HL-60/S4 (cell line): ENCODE data around the gene CDH4.

Experiments used
- in situ Hi-C: fragments of 300-500 bp; cut with MboI; formaldehyde crosslinking; loops from 2 replicates; pipeline ENCODE4 v1.14.3; 2022; ENCODE audit warnings: low sequenced_read_pairs

CDH4 gene

DNA sequence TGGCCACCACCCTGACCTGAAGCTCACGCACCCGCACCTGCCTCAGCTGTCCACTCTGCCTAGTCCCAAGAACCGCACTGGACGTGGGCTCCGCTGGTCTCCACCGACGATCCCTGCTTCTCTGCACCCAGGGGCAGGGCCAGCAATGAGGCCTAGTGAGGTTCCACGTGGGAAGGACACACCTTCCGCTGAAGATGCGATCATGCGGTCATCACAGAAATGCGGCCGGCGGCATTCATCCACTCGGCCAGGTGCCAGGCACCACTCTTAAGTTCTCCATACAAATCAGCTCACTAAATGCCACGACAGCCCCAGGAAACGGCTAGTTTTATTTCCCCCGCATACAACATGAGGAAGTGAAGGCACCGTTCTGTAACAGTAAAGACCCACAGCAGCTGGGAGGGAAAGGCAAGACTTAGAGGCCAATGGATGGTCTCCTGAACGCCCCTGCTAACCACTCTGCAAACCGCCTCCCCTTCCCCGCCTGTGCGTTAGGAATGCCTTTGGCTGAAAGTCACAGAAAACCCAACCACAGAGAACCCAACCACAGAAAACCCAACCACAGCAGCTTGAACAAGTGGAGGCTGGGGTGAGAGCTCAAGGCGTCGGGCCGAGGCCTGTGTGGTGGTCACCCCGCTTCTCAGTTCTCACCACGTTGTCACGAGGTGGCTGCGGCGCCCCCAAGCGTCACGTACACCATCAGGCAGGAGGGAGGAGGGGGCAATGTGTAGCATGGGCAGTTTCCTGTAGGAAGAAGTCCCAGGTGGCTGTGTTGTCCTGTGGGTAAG lies 609.2 kb downstream of the CDH4 start:
- in situ Hi-C loops = no loop called here

DNA sequence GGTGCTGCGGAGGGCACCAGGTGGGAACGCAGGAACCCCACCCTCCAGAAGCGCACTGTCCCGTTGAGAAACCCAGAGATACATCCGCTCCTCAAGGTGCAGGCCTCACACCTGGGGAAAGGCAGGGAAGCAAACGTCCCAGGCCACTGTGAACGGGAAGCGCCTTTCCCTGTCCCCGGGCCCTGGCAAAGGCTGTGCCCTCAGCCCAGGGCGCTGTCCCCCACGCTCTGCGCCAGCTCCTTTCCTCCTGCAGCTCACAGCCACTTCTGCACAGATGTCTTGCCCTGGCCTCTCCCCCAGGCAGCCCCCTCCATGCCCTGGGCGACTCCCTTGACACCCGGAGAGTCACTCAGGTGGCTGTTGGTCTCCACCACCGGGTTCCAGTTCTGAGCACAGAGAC lies 609.8 kb downstream of the CDH4 start:
- in situ Hi-C loops = no loop called here

DNA sequence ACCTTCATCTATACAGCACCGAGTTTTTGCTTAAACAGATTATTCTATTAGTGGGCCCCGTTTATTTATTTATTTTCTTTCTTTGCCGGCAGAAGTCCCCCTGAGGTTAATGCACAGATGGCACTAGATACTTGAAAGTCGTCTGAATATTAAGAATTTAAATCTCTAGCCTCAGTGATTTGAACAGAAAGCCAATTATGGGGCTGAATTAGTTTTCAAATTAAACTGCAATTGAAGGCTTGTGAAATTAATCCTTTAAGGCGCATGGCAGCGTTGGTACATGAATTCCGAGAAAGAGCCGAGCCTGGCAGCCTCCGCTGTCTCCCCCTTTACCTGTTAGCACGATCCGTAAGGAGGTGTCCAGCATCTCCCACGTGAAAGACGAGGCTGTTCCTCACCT lies 610.8 kb downstream of the CDH4 start:
- in situ Hi-C loops = no loop called here

DNA sequence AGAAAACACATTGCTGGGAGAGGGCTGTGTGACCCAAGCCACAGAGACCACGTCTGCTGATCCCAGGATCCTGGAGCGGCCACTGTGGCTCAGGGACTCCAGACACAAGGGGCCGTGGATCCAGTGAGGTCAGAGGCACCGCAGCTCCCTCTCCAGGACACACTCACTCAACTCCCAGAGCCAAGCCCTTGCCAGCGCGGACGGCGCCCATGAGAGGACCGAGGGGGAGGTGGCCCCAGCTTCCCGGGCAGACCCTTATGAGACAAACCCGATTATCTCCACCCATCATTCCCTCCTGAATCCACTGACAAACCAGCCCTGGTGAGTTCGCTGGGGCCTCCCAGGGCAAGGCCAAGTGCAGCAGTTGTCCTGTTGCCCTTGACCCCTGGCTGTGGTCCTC lies 612.4 kb downstream of the CDH4 start:
- in situ Hi-C loops = no loop called here

DNA sequence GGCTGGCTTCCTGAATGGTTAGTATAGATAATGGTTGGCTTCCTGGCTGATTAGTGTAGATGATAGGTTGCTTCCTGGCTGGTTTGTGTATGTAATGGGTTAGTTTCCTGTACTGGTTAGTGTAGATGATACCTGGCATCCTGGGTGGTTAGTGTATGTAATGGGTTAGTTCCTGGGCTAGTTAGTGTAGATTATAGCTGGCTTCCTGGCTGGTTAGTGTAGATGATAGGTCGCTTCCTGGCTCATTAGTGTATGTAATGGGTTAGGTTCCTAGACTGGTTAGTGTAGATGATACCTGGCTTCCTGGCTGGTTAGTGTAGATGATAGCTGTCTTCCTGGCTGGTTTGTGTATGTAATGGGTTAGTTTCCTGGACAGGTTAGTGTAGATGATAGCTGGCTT lies 613.3 kb downstream of the CDH4 start:
- in situ Hi-C loops = no loop called here

DNA sequence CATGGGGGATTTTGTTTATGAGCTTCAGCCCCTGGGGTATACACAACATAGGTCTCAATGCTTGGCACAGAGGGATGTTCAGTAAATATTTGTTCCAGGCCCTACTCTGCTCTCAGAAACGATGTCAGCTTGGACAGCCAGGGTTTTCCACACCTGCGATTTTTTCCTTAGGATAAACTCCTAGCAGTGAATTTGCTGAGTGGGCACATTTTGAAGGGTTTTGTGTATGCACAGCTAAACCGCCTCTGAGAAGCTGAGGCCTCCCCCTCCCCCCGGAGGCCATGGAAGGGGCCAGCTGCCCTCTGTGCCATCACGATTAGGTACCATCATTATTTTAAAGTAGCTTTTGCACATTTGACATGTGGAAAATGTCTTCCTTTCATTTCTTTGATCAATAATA lies 614.1 kb downstream of the CDH4 start:
- in situ Hi-C loops = no loop called here

DNA sequence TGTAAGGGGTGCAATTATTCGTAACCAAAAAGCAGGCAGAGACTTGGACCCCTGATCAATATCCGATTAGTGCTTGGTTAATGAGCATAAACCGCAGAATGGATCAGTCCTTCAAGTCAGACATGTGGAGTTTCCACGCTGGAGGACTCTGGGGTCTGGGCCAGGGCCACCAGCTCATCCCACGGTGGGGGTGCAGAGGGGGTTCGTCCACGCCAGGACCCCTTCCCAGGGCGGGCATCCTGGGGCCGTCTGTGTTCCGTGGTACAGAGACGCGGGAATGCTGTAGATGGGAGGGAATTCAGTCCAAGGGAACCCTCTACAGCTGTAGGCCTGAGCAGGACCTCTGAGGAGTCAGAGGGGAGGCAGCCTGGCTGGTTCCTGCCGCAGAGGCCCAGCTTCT lies 615.9 kb downstream of the CDH4 start:
- in situ Hi-C loops = no loop called here

DNA sequence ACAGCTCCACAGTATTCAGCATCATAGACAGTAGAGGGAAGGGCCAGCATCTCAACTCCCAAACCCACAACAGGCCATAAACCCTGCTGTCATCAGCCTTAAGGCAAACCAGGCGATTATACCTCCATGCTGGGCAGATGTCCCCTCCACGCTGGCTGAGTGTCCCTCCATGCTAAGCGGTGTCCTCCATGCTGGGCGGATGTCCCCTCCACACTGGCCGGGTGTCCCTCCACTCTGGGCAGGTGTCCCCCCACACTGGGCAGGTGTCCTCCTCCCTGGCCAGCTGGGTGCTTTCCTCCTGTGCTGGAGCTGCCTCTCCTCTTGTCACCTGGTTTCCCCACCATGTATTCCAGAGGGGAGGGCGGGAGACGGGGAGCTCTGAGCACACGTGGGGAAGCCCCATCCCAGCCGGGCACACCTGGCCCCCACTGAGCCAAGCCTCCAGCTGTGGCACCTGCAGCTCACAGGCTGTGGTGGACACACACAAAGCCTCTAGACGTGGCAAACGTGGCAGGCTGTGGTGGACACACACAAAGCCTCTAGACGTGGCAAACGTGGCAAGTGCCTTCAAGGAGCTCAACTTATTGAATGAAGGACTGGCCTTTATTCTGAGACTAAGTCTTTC lies 616.5 kb downstream of the CDH4 start:
- in situ Hi-C loops = no loop called here

DNA sequence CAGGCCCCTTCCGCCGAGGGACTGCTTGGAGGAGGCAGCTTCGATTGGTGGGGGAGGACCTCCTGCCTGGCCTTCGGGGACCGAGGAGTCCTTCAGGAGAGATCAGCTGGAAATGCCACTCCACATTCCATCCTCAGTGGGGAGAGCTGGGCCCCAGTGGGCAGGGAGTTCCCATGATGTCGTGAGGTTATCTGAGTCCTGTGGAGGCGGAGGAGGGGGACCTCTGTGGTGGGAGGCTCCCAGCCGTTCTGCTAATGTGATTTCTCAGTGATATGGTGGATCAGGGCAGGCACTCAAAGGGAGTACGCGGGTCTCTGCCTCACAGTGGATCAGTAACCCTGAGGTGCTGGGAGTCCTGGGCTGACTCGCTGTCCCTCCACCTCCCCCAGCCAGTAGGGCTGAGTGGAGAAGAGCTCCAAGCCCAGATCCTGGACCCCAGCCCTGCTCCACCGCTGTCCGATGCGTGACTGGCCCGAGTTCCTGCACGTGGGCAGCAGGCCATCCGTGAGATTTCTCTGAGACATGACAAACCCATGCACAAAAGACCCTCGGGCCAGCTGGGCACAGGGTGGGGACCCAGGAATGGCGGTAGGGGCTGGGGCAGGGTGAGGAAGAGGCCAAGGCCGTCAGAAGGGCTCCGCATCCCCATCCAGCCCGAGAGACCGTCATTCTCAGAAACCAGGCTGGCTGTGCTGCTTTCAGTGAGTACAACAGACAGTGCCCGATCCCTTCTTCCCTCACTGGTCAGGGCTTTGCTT lies 617.9 kb downstream of the CDH4 start:
- in situ Hi-C loops = no loop called here

DNA sequence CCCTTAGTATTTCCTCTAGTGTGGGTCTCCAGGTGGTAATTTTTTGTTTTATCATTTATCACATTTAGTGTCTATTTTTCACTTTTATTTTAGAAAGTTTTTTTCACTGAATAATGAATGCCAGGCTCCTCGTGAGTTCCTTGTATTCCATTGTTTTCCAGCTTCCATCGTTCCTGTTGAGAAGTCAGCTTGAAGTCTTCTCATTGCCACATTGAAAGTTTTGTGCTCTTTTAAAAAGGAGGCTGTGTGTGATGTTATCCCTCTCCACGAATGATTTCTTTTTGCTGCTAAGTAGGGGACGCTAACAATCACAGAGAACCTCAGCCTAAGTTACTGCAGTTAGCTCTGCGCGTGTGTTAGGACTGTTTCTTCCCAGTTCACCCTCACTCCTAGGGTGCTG lies 619.1 kb downstream of the CDH4 start:
- in situ Hi-C loops = no loop called here

DNA sequence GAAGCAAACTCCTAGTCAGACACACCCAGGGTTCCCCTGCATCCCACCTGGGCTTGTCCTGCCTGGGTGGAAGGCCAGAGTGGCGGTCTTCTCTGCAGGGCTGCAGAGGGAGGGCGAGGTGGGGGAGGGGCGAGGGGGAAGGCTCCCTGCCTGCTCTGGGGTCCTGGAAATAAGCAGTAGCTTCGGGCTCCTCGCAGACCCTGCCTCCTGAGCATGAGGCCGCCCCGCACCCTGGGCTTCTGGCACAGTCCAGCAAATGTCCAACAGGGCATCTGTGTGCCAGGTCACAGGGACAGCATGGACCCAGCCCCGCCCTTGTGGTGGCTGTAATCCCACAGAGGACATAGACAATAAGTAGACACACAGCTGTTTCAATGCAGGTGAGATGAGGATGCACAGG lies 619.9 kb downstream of the CDH4 start:
- in situ Hi-C loops = no loop called here

DNA sequence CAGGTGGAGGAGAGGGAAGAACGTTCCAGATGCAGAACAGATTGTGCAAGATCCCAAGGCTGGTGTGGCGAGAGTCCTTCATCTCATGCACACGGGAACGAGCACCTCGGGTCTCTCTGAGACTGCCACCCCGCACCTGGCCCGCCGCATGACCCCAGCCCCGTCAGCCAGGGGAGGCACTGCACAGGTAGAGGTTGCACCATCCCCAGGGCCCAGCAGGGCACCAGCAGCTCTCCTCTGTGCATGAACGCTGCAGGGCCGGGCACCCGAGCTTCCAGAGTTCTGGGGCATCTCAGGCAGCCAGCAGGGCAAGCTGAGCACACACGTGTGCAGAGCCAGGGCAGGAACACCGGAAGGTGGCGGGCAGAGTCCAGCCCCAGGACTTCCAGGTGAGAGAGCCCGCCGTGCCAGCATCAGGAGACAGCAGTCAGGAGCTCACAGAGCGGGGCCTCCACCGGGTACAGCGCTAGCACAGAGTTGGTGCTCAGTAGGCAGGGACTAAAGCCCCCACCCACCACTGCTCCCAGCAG lies 620.4 kb downstream of the CDH4 start:
- in situ Hi-C loops = no loop called here

DNA sequence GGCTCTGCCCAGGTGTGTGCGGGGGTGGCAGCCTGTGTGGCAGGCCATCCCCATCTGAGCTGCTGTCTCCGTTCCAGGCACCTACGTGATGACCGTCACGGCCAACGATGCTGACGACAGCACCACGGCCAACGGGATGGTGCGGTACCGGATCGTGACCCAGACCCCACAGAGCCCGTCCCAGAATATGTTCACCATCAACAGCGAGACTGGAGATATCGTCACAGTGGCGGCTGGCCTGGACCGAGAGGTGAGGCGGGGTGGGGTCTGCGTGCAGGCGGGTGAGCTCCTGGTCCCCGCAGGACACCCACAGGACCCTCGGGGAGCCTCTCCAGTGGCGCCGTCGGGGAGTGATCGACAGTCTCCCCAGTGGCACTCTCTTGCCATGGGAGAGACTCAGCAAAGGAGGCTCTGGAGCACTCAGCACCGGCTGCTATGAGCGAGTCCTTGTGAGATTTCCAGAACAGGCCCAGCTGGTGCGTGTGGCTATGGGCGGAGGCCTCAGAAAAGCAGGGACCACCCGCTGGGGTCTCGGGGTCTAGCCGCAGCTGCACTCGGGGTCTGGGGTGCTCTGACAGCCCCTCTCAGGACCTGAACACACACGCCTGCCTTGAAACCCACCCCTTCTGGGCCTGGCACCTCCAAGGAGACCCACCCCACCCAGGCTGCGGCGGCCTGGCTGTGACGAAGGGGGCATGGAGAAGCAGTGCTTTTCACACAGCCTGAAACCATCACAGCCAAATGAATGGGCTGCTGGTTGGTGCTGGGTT lies 621.8 kb downstream of the CDH4 start:
- in situ Hi-C loops = no loop called here

DNA sequence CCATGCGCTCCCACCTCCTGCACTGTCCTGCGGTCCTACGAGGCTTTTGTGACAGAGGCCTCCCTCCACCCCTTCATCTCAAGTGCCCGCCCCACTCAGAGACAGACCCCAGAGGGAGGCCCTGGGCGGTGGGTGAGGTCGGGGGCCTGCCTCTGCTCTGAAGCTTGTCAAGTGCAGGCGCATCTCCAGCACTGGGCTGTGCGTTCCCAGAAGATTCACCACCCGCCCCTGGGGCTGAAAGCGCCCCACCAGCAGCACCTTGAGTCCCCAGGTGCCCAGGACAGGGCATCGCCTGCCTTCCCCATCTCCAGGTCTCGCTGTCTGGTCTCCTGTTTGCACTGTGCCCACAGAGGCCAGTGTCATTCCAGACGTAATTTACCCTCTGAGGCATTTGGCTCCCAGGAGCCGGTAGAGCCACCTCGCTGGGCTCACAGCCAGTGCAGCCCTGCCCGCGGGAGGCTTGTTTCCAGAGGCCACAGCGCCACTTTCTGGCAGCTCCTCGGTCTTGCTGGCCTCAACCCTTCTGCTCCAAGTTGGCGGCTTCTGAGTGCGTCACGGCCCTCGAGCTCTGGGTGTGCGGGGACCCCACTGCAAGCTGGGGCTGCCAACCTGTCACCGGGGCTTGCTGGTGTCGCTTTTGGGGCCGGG lies 622.5 kb downstream of the CDH4 start:
- in situ Hi-C loops = no loop called here

DNA sequence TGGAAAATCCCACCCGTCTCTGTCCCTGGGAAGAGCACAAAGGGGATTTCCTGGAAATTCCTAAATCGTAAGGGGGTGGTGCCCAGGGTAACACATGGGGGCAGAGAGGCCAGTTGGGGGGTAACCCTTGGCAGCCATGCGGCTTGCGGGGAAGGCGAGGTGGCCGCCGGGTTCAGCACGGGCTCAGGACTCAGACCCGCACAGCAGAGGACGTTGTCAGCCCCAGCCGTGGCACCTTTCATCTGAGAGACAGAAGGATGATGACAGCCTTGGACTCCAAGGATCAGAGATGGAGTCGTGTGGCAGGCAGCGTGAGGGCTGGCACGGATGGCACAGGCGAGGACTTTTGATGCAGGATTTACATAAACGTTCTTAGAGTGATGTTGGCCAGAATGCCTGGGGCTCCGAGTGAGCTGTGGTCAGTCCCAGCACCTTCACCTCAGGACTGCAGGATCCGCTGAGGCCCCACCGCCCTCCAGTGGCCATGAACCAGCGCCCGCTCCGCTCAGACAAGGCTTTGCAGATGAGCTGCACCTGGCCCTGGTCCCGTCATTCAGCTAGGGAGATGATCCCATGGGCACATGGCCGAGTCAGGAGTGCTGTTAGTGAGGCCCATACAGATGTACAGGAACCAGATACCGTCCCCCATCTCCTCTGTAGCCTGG lies 623.3 kb downstream of the CDH4 start:
- in situ Hi-C loops = no loop called here

DNA sequence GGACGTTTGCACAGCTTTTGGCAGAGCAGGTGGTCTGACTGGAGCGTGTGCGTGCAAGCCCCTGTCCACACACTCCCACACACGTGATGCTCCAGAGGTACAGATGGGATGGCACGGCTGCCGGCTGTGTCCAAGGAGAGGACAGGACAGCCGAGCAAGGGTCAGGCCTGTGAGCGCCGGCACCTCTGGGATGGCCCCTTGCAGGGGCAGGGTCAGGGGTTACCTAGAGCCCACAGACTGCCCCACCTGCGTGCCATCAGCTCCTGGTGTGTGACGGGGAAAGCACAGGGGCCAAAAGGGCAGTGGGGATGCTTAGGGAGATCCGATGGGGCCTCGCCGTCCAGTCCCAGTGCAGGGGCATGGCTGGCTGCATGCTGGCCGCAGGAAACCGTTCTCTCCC lies 623.9 kb downstream of the CDH4 start:
- in situ Hi-C loops = no loop called here

DNA sequence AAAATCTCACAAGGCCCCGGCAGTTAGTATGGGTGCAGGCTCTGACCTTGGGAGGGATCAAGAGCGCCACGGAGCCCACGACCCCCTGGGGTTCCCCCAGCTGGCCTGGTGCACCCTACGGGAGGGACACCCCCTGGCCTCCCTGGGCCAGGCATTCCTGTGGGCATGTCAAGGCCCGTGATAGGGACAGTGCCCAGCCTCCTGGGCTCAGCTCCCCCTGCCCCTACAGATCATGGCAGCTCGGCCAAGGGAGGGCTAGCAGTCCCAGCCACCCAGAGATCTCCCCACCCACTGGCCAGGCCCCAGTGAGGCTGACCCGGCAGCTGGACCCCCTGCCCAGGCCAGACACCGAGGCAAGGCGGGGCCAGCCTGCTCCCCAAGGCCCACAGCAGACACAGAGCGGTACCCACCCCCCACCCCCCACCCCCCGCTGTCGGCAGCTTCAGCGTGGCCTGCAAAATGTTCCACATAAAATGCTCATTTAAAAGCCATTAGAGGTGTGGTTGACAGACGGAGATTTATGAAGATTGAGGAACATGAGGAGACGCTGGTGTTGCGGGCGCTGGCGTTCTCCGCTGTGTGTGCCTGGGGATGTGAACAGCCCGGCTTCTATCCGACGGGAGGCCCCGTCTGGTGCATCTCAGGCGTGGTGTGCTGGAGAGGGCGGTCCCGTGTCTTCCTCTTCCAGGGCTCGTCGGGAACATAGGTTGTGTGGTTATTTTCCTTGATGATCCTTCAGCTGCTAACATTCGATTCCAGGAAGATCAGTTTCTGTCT lies 625.1 kb downstream of the CDH4 start:
- in situ Hi-C loops = no loop called here

DNA sequence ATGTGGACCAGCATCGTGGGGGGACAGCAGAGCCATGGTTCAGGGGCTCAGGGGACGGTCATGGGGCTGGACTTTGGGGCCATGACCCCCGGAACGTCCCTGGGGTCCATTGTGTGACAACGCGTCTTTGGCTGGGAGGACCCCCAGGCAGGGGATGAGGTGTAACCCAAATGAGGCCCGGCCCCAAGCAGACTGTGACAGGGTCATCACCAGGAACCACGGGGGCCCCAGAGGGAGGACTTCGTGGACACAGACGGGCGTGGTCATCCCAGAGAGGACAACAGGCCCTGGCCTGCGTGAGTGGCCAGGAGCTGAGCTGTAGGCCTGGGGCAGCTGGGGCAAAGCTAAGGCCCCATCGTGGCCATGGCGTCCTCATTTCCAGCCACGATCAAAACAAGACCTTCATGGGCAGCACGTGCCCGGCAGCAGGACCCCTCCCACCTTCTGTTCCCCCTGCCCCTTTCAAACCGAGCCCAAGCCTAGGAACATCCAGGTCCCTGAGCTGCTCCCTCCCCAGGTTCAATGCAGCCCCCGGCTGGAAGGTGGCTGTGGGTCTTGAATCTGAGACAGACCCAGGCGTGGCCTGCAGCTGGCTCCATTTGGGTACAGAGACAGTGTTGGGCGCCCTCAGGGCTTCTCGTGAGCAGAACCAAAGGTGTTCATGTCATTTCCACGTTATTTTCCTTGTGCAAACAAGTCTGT lies 625.9 kb downstream of the CDH4 start:
- in situ Hi-C loops = no loop called here
